ENCODE results near the gene ANKH.

- TF ChIP-seq CTCF (IDR thresholded peaks at IDR 0.05) (no peak), POLR2A (IDR thresholded peaks at IDR 0.05) (no peak)
Observed at GRCh38 chr5:14674983-14675854, 196.4 kb downstream of the ANKH start.
